ENCODE measurements around the gene PI3. TPM values are rescaled to one million over a fixed set of nuclear protein-coding genes. Genes with fewer than 3 reads are reported as not detected.
"Not testable (repeated sequence)": the region's sequence is repeated elsewhere in the genome, so short reads cannot be mapped to it uniquely, and the experiment has no call there.

PI3 gene
- total RNA-seq, 1 donor = not detected

DNA sequence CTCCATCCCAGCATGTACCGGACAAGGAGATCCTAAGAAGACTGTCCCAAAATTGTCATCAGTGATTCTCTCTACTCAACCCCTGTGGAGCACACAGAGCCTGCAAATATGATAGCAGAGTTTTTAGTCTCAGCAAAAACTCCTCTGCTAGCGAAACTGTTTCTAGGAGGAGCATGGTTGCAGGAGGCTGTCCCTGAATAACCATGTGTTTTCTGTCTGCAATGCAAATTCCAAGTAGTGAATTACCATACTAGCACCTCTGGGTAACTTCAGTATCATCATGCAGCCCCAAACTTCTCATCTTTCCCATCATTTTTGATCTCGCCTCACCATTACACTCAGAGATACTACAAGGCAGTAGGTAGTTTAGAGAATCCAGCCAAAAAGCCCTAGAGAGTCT, 25.6 kb upstream of the PI3 start:
- TF ChIP-seq, protein P1, sequence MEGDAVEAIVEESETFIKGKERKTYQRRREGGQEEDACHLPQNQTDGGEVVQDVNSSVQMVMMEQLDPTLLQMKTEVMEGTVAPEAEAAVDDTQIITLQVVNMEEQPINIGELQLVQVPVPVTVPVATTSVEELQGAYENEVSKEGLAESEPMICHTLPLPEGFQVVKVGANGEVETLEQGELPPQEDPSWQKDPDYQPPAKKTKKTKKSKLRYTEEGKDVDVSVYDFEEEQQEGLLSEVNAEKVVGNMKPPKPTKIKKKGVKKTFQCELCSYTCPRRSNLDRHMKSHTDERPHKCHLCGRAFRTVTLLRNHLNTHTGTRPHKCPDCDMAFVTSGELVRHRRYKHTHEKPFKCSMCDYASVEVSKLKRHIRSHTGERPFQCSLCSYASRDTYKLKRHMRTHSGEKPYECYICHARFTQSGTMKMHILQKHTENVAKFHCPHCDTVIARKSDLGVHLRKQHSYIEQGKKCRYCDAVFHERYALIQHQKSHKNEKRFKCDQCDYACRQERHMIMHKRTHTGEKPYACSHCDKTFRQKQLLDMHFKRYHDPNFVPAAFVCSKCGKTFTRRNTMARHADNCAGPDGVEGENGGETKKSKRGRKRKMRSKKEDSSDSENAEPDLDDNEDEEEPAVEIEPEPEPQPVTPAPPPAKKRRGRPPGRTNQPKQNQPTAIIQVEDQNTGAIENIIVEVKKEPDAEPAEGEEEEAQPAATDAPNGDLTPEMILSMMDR (IDR thresholded peaks at IDR 0.05; ENCODE audit: insufficient read depth, low read depth, low read length) = no peak
- no peak for DNase-seq (ENCODE audit: low read depth)
- no peak overlapping the region for H3K4me3 ChIP-seq (ENCODE audit: low read depth, low read length)

DNA sequence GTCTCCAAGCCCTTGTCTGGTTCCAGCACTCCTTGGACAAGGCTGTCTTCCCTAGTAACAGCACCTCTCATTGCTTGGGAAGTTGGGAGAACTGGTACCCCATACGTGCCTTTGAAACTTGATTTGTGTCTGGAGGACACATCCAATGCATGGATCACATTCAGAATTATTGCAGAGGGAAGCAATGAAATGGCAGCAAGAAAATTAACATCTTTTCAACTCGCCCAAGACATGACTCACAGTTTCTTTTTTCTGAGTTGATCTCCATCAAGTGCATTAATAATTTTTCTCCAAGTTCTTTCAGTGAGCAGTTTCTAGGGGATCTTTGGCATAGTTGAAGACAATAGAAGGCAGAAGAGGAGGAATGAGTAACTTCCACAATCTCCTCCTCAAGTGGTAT, 22.3 kb upstream of the PI3 start:
- no peak for DNase-seq (ENCODE audit: low read depth)
- H3K4me3 ChIP-seq (ENCODE audit: low read depth, low read length) = no peak overlapping the region
- TF ChIP-seq, protein P1 (IDR thresholded peaks at IDR 0.05; ENCODE audit: insufficient read depth, low read depth, low read length) = no peak

DNA sequence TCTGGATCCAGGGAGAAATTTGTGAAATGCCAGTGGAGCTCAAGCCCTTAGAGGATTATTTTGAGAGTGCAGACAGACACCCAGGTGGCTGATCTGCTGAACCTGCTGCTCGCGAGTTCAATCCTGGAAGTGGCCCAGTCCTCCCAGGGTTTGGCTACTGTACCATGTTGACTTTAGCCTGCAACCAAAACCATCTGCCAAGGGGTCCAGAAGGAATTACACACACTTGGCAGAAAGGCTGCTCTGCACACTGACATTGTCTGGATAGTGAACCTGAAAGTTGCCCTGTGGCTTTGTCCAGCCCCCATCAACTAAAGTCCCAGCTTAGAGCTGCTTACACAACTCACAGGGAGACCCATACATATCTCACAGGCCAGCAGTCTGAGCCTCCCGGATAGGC, 21.6 kb upstream of the PI3 start:
- H3K4me3 ChIP-seq (ENCODE audit: low read depth, low read length) = no peak overlapping the region
- TF ChIP-seq, protein P1 (IDR thresholded peaks at IDR 0.05; ENCODE audit: insufficient read depth, low read depth, low read length) = no peak
- no peak for DNase-seq (ENCODE audit: low read depth)

DNA sequence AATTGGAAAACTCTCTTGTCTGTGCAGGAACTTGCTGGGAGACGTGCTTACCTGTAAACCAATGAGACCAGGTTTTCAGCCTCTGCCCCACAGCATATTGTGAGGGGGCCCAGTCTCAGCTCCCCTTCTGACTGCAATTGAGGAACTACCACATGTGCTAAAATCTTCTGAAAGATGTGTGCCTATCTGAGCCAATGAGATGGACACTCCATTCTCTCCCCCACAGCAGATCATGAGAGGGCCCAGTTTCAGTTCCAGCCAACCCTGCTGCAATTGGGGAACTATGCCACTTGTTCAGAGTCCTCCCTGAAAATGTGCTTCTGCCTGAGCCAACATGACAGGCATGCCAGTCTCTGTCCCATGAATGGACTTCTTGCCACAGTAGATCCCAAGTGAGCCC, 20.9 kb upstream of the PI3 start:
- H3K4me3 ChIP-seq (ENCODE audit: low read depth, low read length) = no peak overlapping the region
- no peak for DNase-seq (ENCODE audit: low read depth)
- TF ChIP-seq, protein P1 (IDR thresholded peaks at IDR 0.05; ENCODE audit: insufficient read depth, low read depth, low read length) = no peak

DNA sequence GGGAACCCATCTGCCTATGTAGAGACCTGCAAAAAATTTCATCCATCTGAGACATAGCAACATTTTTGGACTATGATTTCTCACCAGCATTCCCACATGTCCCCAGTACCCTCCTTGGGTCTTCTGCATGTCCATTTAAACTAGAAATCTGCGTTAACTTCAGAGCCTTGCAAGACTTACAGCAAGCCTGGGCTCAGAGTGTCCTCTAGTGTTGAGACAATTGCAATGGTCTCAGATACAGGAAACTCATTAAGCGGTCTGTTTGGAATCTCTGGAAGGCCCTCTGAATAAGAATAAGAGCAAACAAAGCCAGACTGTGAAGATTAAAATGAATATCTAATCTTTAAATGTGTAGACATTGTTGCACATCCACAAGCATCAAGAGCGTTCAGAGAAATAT, 20.5 kb upstream of the PI3 start:
- H3K4me3 ChIP-seq (ENCODE audit: low read depth, low read length) = no peak overlapping the region
- no peak for DNase-seq (ENCODE audit: low read depth)
- TF ChIP-seq, protein P1 (IDR thresholded peaks at IDR 0.05; ENCODE audit: insufficient read depth, low read depth, low read length) = peak; percentile 16

DNA sequence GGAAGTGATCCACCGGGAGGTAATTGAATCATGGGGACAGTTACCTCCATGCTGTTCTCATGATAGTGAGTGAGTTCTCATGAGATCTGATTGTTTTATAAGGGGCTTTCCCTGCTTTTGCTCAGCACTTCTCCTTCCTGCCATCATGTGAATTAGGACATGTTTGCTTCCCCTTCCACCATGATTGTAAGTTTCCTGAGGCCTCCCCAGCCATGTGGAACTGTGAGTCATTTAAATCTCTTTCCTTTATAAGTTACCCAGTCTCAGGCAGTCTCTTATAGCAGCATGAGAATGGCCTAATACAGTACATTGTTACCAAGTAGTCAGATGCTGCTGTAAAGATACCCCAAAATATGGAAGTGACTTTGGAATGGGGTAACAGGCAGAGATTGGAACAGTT, 19.9 kb upstream of the PI3 start:
- H3K4me3 ChIP-seq (ENCODE audit: low read depth, low read length); DNase-seq (ENCODE audit: low read depth): not testable (repeated sequence)

DNA sequence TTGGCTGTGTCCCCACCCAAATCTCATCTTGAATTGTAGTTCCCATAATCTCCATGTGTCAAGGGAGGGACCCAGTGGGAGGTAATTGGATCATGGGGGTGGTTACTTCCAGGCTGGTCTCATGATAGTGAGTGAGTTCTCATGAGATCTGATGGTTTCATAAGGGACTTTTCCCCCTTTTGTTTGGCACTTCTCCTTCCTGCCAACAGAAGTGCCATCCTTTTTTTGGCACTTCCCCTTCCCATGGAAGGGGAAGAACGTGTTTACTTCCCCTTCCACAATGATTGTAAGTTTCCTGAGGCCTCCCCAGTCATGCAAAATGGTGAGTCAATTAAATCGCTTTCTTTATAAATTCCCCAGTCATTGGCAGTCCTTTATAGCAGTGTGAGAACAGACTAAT, 18.0 kb upstream of the PI3 start:
- no peak for DNase-seq (ENCODE audit: low read depth)
- no peak overlapping the region for H3K4me3 ChIP-seq (ENCODE audit: low read depth, low read length)
- TF ChIP-seq, protein P1 (IDR thresholded peaks at IDR 0.05; ENCODE audit: insufficient read depth, low read depth, low read length) = no peak
